Measurements from ENCODE around the gene ITPRIP. TPM values are rescaled to one million over a fixed set of nuclear protein-coding genes. Genes with fewer than 3 reads are reported as not detected.

The ITPRIP gene
- total RNA-seq, 1 donor, result 10.8 TPM

- peak; percentile 78 to 91 (median 87) for DNase-seq (ENCODE audit: low read depth in 2 of 3, low spot score in 2 of 3)
These were observed 46.8 kb downstream of the ITPRIP start for GRCh38 chr10:104291439-104291951.

- DNase-seq (ENCODE audit: low read depth in 2 of 3, low spot score in 2 of 3), result no peak
These were observed 49.9 kb downstream of the ITPRIP start for GRCh38 chr10:104288355-104288754.

GRCh38 chr10:104286939-104287338 lies 51.3 kb downstream of the ITPRIP start:
- DNase-seq (ENCODE audit: low read depth in 2 of 3, low spot score in 2 of 3), result no peak

GRCh38 chr10:104284846-104285245 lies 53.4 kb downstream of the ITPRIP start:
- no peak for DNase-seq (ENCODE audit: low read depth in 2 of 3, low spot score in 2 of 3)

- no peak for DNase-seq (ENCODE audit: low read depth in 2 of 3, low spot score in 2 of 3)
These were observed 56.6 kb downstream of the ITPRIP start for GRCh38 chr10:104281694-104282093.

- DNase-seq (ENCODE audit: low read depth in 2 of 3, low spot score in 2 of 3), result no peak
These were observed 58.6 kb downstream of the ITPRIP start for GRCh38 chr10:104279550-104280259.

GRCh38 chr10:104277785-104278184 lies 60.5 kb downstream of the ITPRIP start:
- no peak for DNase-seq (ENCODE audit: low read depth in 2 of 3, low spot score in 2 of 3)

GRCh38 chr10:104276192-104276591 lies 62.1 kb downstream of the ITPRIP start:
- no peak for DNase-seq (ENCODE audit: low read depth in 2 of 3, low spot score in 2 of 3)

- DNase-seq (ENCODE audit: low read depth in 2 of 3, low spot score in 2 of 3), result peak in 1 of 3 donors; percentile 46
These were observed 63.2 kb downstream of the ITPRIP start for GRCh38 chr10:104274762-104275721.

- no peak for DNase-seq (ENCODE audit: low read depth in 2 of 3, low spot score in 2 of 3)
These were observed 64.2 kb downstream of the ITPRIP start for GRCh38 chr10:104273899-104274575.

- no peak for DNase-seq (ENCODE audit: low read depth in 2 of 3, low spot score in 2 of 3)
These were observed 65.0 kb downstream of the ITPRIP start for GRCh38 chr10:104273286-104273685.

- peak; percentile 89 to 100 (median 99) for DNase-seq (ENCODE audit: low read depth in 2 of 3, low spot score in 2 of 3)
These were observed 69.3 kb downstream of the ITPRIP start, which contains the start of gene GSTO2 for GRCh38 chr10:104268713-104269645. TSS of gene GSTO2 (plus strand) at chr10:104269184. CDS start at chr10:104274916, 5,732 bp downstream.

- no peak for DNase-seq (ENCODE audit: low read depth in 2 of 3, low spot score in 2 of 3)
These were observed 69.9 kb downstream of the ITPRIP start for GRCh38 chr10:104268405-104268712.

- DNase-seq (ENCODE audit: low read depth in 2 of 3, low spot score in 2 of 3), result no peak
These were observed 70.4 kb downstream of the ITPRIP start for GRCh38 chr10:104267721-104268404.

GRCh38 chr10:104264783-104265182 lies 73.5 kb downstream of the ITPRIP start:
- DNase-seq (ENCODE audit: low read depth in 2 of 3, low spot score in 2 of 3), result no peak

GRCh38 chr10:104262055-104262454 lies 76.2 kb downstream of the ITPRIP start:
- DNase-seq (ENCODE audit: low read depth in 2 of 3, low spot score in 2 of 3), result no peak

- DNase-seq (ENCODE audit: low read depth in 2 of 3, low spot score in 2 of 3), result peak in 1 of 3 donors; percentile 45
These were observed 77.5 kb downstream of the ITPRIP start for GRCh38 chr10:104260775-104261115.

- no peak for DNase-seq (ENCODE audit: low read depth in 2 of 3, low spot score in 2 of 3)
These were observed 78.1 kb downstream of the ITPRIP start for GRCh38 chr10:104259999-104260774.

Data from hematopoietic multipotent progenitor cell (in vitro differentiated cells).